HCT116 (cell line): Measurements from ENCODE around the gene P2RX3. TPM values are rescaled to one million over a fixed set of nuclear protein-coding genes. Genes with fewer than 3 reads are reported as not detected.

Experiments used
- ATAC-seq: fragments of 200-7000 bp; cut with Tn5 transposase; 2 replicates; pipeline ENCODE4 v1.9.1; 2020; ENCODE audit warnings: mild to moderate bottlenecking, moderate library complexity
- BruUV-seq: library from RNA; stranded (reverse); fragments of 400-500 nt; replicated peaks from 2 replicates; lab custom pipeline; 2021; lab: Mats Ljungman, UMichigan
- CTCF ChIA-PET: fragments of 300-600 bp; sonication (Branson Sonifier 250); formaldehyde crosslinking; loops from one replicate; lab custom pipeline; 2021; ENCODE audit warnings: antibody characterized with exemption; lab: Charles Lee
- POLR2A ChIA-PET: fragments of 300-600, 350-600 bp; sonication (Branson Sonifier 250); formaldehyde crosslinking; loops from one replicate; lab custom pipeline; 2021; ENCODE audit warnings: antibody characterized with exemption; lab: Charles Lee
- RAD21 ChIA-PET, 2 experiments: fragments of 300-600 bp; sonication (Branson Sonifier 250); formaldehyde crosslinking; loops; one replicate each; lab custom pipeline; 2023; ENCODE audit warnings: low total read pairs in 2 of 2; ENCODE audit not compliant: uncharacterized antibody in 2 of 2, unreplicated experiment in 2 of 2, low non-redundant PET in 1 of 2; lab: Charles Lee
- DNase-seq: peaks from one replicate; pipeline ENCODE4 v3.0.0-alpha.2; 2010; ENCODE audit warnings: low read depth, low spot score
- H2AFZ ChIP-seq: fragments of 200-600 bp; shearing (Covaris generic), sonication (generic); 2 replicates; pipeline ENCODE4 v1.6.1; 2017; ENCODE audit warnings: low read depth, mixed run types, mixed read lengths, antibody characterized with exemption, low read length; ENCODE audit not compliant: poor library complexity, severe bottlenecking
- H3K27ac ChIP-seq: 2 replicates; pipeline ENCODE4 v1.5.1; 2012; ENCODE audit warnings: low read depth, low read length
- H3K27me3 ChIP-seq: fragments of 200-600 bp; sonication (generic); 2 replicates; pipeline ENCODE4 v1.6.1; 2016; ENCODE audit warnings: mixed run types, low read length, mixed read lengths; ENCODE audit not compliant: insufficient read depth
- H3K36me3 ChIP-seq, 2 experiments: fragments of 200-500 bp in 1 of 2; fragments of 200-600 bp in 1 of 2; sonication (Bioruptor generic) in 1 of 2; sonication (generic) in 1 of 2; 2 replicates each; pipeline versions ENCODE4 v1.5.1 to v1.6.1; 2014 to 2016; ENCODE audit warnings: low read length in 2 of 2, inconsistent platforms in 1 of 2, mixed read lengths in 1 of 2, mixed run types in 1 of 2; ENCODE audit not compliant: insufficient read depth in 2 of 2, control insufficient read depth in 1 of 2
- H3K4me1 ChIP-seq, 2 experiments: fragments of 200-600 bp in 1 of 2; sonication (generic) in 1 of 2; 2 replicates each; pipeline versions ENCODE4 v1.5.1 to v1.6.1; 2012 to 2017; ENCODE audit warnings: low read length in 2 of 2, inconsistent platforms in 1 of 2, mild to moderate bottlenecking in 1 of 2, mixed read lengths in 1 of 2, mixed run types in 1 of 2, moderate library complexity in 1 of 2; ENCODE audit not compliant: insufficient read depth in 2 of 2, control insufficient read depth in 1 of 2
- H3K4me2 ChIP-seq: fragments of 200-600 bp; sonication (generic); 2 replicates; pipeline ENCODE4 v1.6.1; 2017; ENCODE audit warnings: mixed run types, low read length, mixed read lengths
- H3K4me3 ChIP-seq, 2 experiments: fragments of 200-600 bp in 1 of 2; sonication (generic) in 1 of 2; replicated peaks in 1 of 2; 2 replicates each; pipeline ENCODE4 v1.5.1; 2011 to 2016; ENCODE audit warnings: low read length in 2 of 2, control low read depth in 1 of 2, low read depth in 1 of 2, mild to moderate bottlenecking in 1 of 2, mixed read lengths in 1 of 2, mixed run types in 1 of 2
- H3K79me2 ChIP-seq: fragments of 200-600 bp; sonication (generic); 2 replicates; pipeline ENCODE4 v1.6.1; 2017; ENCODE audit warnings: mild to moderate bottlenecking, mixed run types, low read length, moderate library complexity, mixed read lengths; ENCODE audit not compliant: insufficient read depth
- H3K9ac ChIP-seq: fragments of 200-600 bp; sonication (generic); 2 replicates; pipeline ENCODE4 v1.6.1; 2016; ENCODE audit warnings: low read length, mixed read lengths
- H3K9me2 ChIP-seq: fragments of 200-600 bp; sonication (generic), shearing (Covaris generic); 2 replicates; pipeline ENCODE4 v1.6.1; 2017; ENCODE audit warnings: mixed run types, mild to moderate bottlenecking, moderate library complexity; ENCODE audit not compliant: insufficient read depth
- H3K9me3 ChIP-seq, 2 experiments: fragments of 200-500 bp in 1 of 2; fragments of 200-600 bp in 1 of 2; sonication (Bioruptor generic) in 1 of 2; sonication (generic) in 1 of 2; 2 replicates each; pipeline ENCODE4 v1.6.1; 2014 to 2017; ENCODE audit warnings: low read length in 2 of 2, mixed read lengths in 2 of 2, inconsistent platforms in 1 of 2, low read depth in 1 of 2, mild to moderate bottlenecking in 1 of 2, mixed run types in 1 of 2, moderate library complexity in 1 of 2; ENCODE audit not compliant: control insufficient read depth in 1 of 2, insufficient read depth in 1 of 2
- H4K20me1 ChIP-seq: fragments of 200-600 bp; sonication (generic), shearing (Covaris generic); 2 replicates; pipeline ENCODE4 v1.6.1; 2017; ENCODE audit warnings: mixed run types, mild to moderate bottlenecking, moderate library complexity; ENCODE audit not compliant: insufficient read depth
- EZH2 ChIP-seq: fragments of 200-600 bp; sonication (generic); IDR thresholded peaks from 2 replicates; pipeline ENCODE4 v1.6.1; 2017; ENCODE audit warnings: antibody characterized with exemption, mixed run types
- JUND ChIP-seq: IDR thresholded peaks from 2 replicates; pipeline ENCODE4 v1.6.1; 2012
- TCF7L2 ChIP-seq: IDR thresholded peaks from 2 replicates; pipeline ENCODE4 v1.7.0; 2011; ENCODE audit warnings: borderline replicate concordance, inconsistent platforms; ENCODE audit not compliant: insufficient read depth, insufficient read length; ENCODE audit errors: extremely low read depth
- intact Hi-C: fragments of 100-400 bp; cut with micrococcal nuclease; formaldehyde crosslinking; loops from 2 replicates; pipeline ENCODE4 v1.10.0; 2022
- total RNA-seq: library from RNA; stranded (reverse); gene quantifications from one replicate; pipeline ENCODE4 v1.2.1, GENCODE V29; 2021; ENCODE audit not compliant: unreplicated experiment
- TF ChIP-seq, protein P1 (sequence below): IDR thresholded peaks from 2 replicates; pipeline ENCODE4 v1.6.1; 2011; ENCODE audit warnings: mild to moderate bottlenecking, low read length, moderate library complexity; ENCODE audit not compliant: insufficient replicate concordance; ENCODE audit errors: extremely low read depth
- TF ChIP-seq, protein P2 (sequence below): IDR thresholded peaks from 2 replicates; pipeline ENCODE4 v1.6.1; 2012; ENCODE audit warnings: low read depth
- TF ChIP-seq, protein P3 (sequence below), 3 experiments: fragments of 200-600 bp in 1 of 3; sonication (generic) in 1 of 3; IDR thresholded peaks in 2 of 3; conservative IDR thresholded peaks in 1 of 3; 2 replicates each; pipeline ENCODE4 v1.5.1; 2012 to 2017; ENCODE audit warnings: low read depth in 2 of 3, low read length in 2 of 3, antibody characterized with exemption in 1 of 3, borderline replicate concordance in 1 of 3, control low read depth in 1 of 3, mild to moderate bottlenecking in 1 of 3, mixed read lengths in 1 of 3, mixed run types in 1 of 3, moderate library complexity in 1 of 3; ENCODE audit not compliant: insufficient read depth in 1 of 3

P2RX3 gene
- total RNA-seq, 1 experiment from 2014 or later = not detected

DNA sequence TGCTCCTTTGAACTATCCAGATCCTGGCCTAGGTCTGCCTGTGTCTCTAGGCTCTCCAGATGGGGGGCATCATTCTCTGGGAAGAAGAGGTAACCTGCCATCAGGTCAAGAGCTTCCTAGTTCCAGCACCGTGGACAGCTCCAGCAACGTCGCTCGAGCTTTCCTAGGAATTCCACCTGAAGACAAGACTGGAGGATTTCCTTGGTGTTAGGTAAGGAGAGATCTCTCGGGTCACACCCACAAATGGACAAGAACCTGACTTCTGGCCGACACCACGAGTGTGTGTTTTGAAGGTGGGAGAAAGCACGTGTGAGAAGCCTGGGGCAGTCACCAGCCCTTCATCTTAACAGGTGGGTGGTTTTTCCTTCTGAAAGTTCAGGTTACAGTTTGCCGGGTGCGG is 41.6 kb downstream of the P2RX3 start:
- no peaks in the 10 kb centered on the region for H3K9me3 ChIP-seq
- no peaks in the 10 kb centered on the region for H3K4me1 ChIP-seq
- TF ChIP-seq, protein P1, sequence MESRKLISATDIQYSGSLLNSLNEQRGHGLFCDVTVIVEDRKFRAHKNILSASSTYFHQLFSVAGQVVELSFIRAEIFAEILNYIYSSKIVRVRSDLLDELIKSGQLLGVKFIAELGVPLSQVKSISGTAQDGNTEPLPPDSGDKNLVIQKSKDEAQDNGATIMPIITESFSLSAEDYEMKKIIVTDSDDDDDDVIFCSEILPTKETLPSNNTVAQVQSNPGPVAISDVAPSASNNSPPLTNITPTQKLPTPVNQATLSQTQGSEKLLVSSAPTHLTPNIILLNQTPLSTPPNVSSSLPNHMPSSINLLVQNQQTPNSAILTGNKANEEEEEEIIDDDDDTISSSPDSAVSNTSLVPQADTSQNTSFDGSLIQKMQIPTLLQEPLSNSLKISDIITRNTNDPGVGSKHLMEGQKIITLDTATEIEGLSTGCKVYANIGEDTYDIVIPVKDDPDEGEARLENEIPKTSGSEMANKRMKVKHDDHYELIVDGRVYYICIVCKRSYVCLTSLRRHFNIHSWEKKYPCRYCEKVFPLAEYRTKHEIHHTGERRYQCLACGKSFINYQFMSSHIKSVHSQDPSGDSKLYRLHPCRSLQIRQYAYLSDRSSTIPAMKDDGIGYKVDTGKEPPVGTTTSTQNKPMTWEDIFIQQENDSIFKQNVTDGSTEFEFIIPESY = no peak
- no peak for TF ChIP-seq JUND
- TF ChIP-seq, protein P2, sequence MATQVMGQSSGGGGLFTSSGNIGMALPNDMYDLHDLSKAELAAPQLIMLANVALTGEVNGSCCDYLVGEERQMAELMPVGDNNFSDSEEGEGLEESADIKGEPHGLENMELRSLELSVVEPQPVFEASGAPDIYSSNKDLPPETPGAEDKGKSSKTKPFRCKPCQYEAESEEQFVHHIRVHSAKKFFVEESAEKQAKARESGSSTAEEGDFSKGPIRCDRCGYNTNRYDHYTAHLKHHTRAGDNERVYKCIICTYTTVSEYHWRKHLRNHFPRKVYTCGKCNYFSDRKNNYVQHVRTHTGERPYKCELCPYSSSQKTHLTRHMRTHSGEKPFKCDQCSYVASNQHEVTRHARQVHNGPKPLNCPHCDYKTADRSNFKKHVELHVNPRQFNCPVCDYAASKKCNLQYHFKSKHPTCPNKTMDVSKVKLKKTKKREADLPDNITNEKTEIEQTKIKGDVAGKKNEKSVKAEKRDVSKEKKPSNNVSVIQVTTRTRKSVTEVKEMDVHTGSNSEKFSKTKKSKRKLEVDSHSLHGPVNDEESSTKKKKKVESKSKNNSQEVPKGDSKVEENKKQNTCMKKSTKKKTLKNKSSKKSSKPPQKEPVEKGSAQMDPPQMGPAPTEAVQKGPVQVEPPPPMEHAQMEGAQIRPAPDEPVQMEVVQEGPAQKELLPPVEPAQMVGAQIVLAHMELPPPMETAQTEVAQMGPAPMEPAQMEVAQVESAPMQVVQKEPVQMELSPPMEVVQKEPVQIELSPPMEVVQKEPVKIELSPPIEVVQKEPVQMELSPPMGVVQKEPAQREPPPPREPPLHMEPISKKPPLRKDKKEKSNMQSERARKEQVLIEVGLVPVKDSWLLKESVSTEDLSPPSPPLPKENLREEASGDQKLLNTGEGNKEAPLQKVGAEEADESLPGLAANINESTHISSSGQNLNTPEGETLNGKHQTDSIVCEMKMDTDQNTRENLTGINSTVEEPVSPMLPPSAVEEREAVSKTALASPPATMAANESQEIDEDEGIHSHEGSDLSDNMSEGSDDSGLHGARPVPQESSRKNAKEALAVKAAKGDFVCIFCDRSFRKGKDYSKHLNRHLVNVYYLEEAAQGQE = peak; percentile 85
- TF ChIP-seq TCF7L2 = no peak
- TF ChIP-seq, protein P3, sequence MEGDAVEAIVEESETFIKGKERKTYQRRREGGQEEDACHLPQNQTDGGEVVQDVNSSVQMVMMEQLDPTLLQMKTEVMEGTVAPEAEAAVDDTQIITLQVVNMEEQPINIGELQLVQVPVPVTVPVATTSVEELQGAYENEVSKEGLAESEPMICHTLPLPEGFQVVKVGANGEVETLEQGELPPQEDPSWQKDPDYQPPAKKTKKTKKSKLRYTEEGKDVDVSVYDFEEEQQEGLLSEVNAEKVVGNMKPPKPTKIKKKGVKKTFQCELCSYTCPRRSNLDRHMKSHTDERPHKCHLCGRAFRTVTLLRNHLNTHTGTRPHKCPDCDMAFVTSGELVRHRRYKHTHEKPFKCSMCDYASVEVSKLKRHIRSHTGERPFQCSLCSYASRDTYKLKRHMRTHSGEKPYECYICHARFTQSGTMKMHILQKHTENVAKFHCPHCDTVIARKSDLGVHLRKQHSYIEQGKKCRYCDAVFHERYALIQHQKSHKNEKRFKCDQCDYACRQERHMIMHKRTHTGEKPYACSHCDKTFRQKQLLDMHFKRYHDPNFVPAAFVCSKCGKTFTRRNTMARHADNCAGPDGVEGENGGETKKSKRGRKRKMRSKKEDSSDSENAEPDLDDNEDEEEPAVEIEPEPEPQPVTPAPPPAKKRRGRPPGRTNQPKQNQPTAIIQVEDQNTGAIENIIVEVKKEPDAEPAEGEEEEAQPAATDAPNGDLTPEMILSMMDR (IDR thresholded peaks at IDR 0.05 in 2 of 3, conservative IDR thresholded peaks at IDR 0.05 in 1 of 3; ENCODE audit: borderline replicate concordance in 1 of 3, insufficient read depth in 1 of 3, low read depth in 2 of 3, low read length in 2 of 3) = no peak
- TF ChIP-seq EZH2 = no peak
- no peaks in the 10 kb centered on the region for H3K9me2 ChIP-seq
- intact Hi-C loops = no loop called here
- peaks cover 27% of the 10 kb centered on the region for H3K27me3 ChIP-seq
- H3K9ac ChIP-seq = no peak overlapping the region
- no peaks in the 10 kb centered on the region for H3K79me2 ChIP-seq
- CTCF ChIA-PET = interaction anchor here (0.6 kb wide), 1 partner anchor 26 kb away, joined by 3 read pairs; no protein-coding TSS in a partner anchor
- POLR2A ChIA-PET = no interaction called here
- BruUV-seq = no TSS peak
- no peak overlapping the region for H3K4me3 ChIP-seq
- H3K27ac ChIP-seq = no peak overlapping the region
- no peak for DNase-seq
- no peaks in the 10 kb centered on the region for H4K20me1 ChIP-seq
- RAD21 ChIA-PET = no interaction called here
- H2AFZ ChIP-seq = no peak overlapping the region
- ATAC-seq = no peak
- no peak overlapping the region for H3K4me2 ChIP-seq
- H3K36me3 ChIP-seq = no peaks in the 10 kb centered on the region
